SK-N-SH (cell line): ENCODE data around the gene STARD5. TPM values are rescaled to one million over a fixed set of nuclear protein-coding genes. Genes with fewer than 3 reads are reported as not detected.

ENCODE experiments used
- CTCF ChIA-PET: fragments of 300-600, 350-600 bp; formaldehyde crosslinking; extraction: SDS; loops from one replicate; lab custom pipeline; 2021; lab: Yijun Ruan, JAX
- POLR2A ChIA-PET: fragments of 350-600 bp; sonication (Branson Sonifier 250); formaldehyde crosslinking; extraction: SDS; loops from one replicate; lab custom pipeline; 2020; ENCODE audit warnings: antibody characterized with exemption, inconsistent platforms; lab: Yijun Ruan, JAX
- DNase-seq: peaks from one replicate; pipeline ENCODE4 v3.0.0; 2012
- H2AFZ ChIP-seq: fragments of 200-600 bp; sonication (generic); 2 replicates; pipeline ENCODE4 v1.8.1; 2016; ENCODE audit warnings: antibody characterized with exemption, mild to moderate bottlenecking, low read depth
- H3F3A ChIP-seq: fragments of 200-600 bp; sonication (generic); replicated peaks from 2 replicates; pipeline ENCODE3; 2016; ENCODE audit warnings: antibody characterized with exemption, mild to moderate bottlenecking; ENCODE audit not compliant: insufficient read depth
- H3K27ac ChIP-seq, 2 experiments: fragments of 200-500 bp in 1 of 2; fragments of 200-600 bp in 1 of 2; sonication (Bioruptor generic) in 1 of 2; sonication (generic), shearing (Covaris generic) in 1 of 2; 2 replicates each; pipeline versions ENCODE4 v1.5.1 to v1.6.1; 2014 to 2016; ENCODE audit warnings: low read depth in 2 of 2, inconsistent platforms in 1 of 2, low read length in 1 of 2, mild to moderate bottlenecking in 1 of 2, mixed read lengths in 1 of 2
- H3K27me3 ChIP-seq: fragments of 200-600 bp; sonication (generic), shearing (Covaris generic); 2 replicates; pipeline ENCODE4 v1.6.1; 2016; ENCODE audit warnings: mixed run types; ENCODE audit not compliant: insufficient read depth
- H3K36me3 ChIP-seq, 2 experiments: fragments of 200-500 bp in 1 of 2; fragments of 200-600 bp in 1 of 2; sonication (Bioruptor generic) in 1 of 2; sonication (generic) in 1 of 2; replicated peaks in 1 of 2; 2 replicates each; pipeline versions ENCODE3 to v1.5.1; 2014 to 2016; ENCODE audit warnings: low read length in 1 of 2, mild to moderate bottlenecking in 1 of 2; ENCODE audit not compliant: insufficient read depth in 2 of 2, control insufficient read depth in 1 of 2
- H3K4me1 ChIP-seq, 2 experiments: fragments of 200-500 bp in 1 of 2; fragments of 200-600 bp in 1 of 2; sonication (Bioruptor generic) in 1 of 2; sonication (generic), shearing (Covaris generic) in 1 of 2; 2 replicates each; pipeline versions ENCODE4 v1.5.1 to v1.6.1; 2014 to 2016; ENCODE audit warnings: low read depth in 1 of 2, low read length in 1 of 2, mixed run types in 1 of 2; ENCODE audit not compliant: insufficient read depth in 2 of 2, control insufficient read depth in 1 of 2
- H3K4me2 ChIP-seq: fragments of 200-600 bp; sonication (generic), shearing (Covaris generic); 2 replicates; pipeline ENCODE4 v1.6.1; 2017; ENCODE audit warnings: mixed run types
- H3K4me3 ChIP-seq, 2 experiments: fragments of 200-500 bp in 1 of 2; fragments of 200-600 bp in 1 of 2; sonication (Bioruptor generic) in 1 of 2; sonication (generic), shearing (Covaris generic) in 1 of 2; 2 replicates each; pipeline versions ENCODE4 v1.5.1 to v1.8.1; 2014 to 2016; ENCODE audit warnings: low read depth in 2 of 2, inconsistent platforms in 1 of 2, low read length in 1 of 2, mild to moderate bottlenecking in 1 of 2, mixed read lengths in 1 of 2, moderate library complexity in 1 of 2
- H3K79me2 ChIP-seq: fragments of 200-600 bp; sonication (generic); 2 replicates; pipeline ENCODE4 v1.8.1; 2017; ENCODE audit warnings: mild to moderate bottlenecking; ENCODE audit not compliant: insufficient read depth
- H3K9ac ChIP-seq: fragments of 200-600 bp; sonication (generic); 2 replicates; pipeline ENCODE4 v1.6.1; 2017; ENCODE audit warnings: mixed run types
- H3K9me2 ChIP-seq: fragments of 200-600 bp; sonication (generic); 2 replicates; pipeline ENCODE4 v1.6.1; 2017; ENCODE audit warnings: mixed run types
- H3K9me3 ChIP-seq: fragments of 200-600 bp; sonication (generic); 2 replicates; pipeline ENCODE4 v1.6.1; 2017; ENCODE audit warnings: mixed run types, mild to moderate bottlenecking, moderate library complexity
- H4K20me1 ChIP-seq: fragments of 200-600 bp; sonication (generic); 2 replicates; pipeline ENCODE4 v1.6.1; 2017; ENCODE audit warnings: mild to moderate bottlenecking, mixed run types; ENCODE audit not compliant: insufficient read depth
- CHD2 ChIP-seq: fragments of 150-350 bp; IDR thresholded peaks from 2 replicates; pipeline ENCODE4 v1.6.1; 2018; ENCODE audit warnings: low read length; ENCODE audit not compliant: partially characterized antibody
- FOSL2 ChIP-seq: IDR thresholded peaks from 2 replicates; pipeline ENCODE4 v1.4.0; 2012; ENCODE audit warnings: low read depth, mild to moderate bottlenecking, moderate library complexity, borderline replicate concordance
- FOXM1 ChIP-seq: IDR thresholded peaks from 2 replicates; pipeline ENCODE4 v1.4.0; 2012; ENCODE audit warnings: low read depth, mild to moderate bottlenecking
- GATA2 ChIP-seq: sonication (generic); formaldehyde crosslinking; IDR thresholded peaks from 2 replicates; pipeline ENCODE4 v1.5.0; 2020; ENCODE audit warnings: mild to moderate bottlenecking, missing genetic modification reagents
- MXI1 ChIP-seq: IDR thresholded peaks from 2 replicates; pipeline ENCODE4 v1.6.1; 2012; ENCODE audit warnings: mild to moderate bottlenecking, low read depth, low read length, improper control_type of control experiment
- NRF1 ChIP-seq: IDR thresholded peaks from 2 replicates; pipeline ENCODE4 v1.6.1; 2012; ENCODE audit warnings: low read depth, mild to moderate bottlenecking, low read length
- POLR2AphosphoS5 ChIP-seq: IDR thresholded peaks from 2 replicates; pipeline ENCODE4 v1.6.1; 2012; ENCODE audit warnings: low read depth, low read length
- RCOR1 ChIP-seq: fragments of 150-350 bp; IDR thresholded peaks from 2 replicates; pipeline ENCODE4 v1.6.1; 2017; ENCODE audit warnings: antibody characterized with exemption, low read length
- RXRA ChIP-seq: IDR thresholded peaks from 2 replicates; pipeline ENCODE4 v1.4.0; 2012; ENCODE audit warnings: low read depth, mild to moderate bottlenecking, borderline replicate concordance
- SIN3A ChIP-seq: IDR thresholded peaks from 2 replicates; pipeline ENCODE4 v1.6.1; 2012; ENCODE audit warnings: low read depth, mild to moderate bottlenecking, low read length, moderate library complexity, borderline replicate concordance
- WGBS: methylation state at CpG from one replicate; pipeline ENCODE4 v1.1.6; 2017; ENCODE audit warnings: low lambda C conversion rate; 5-methylcytosine and 5-hydroxymethylcytosine counted together
- polyA plus RNA-seq, 3 experiments: library from polyadenylated mRNA; depleted of rRNA; stranded (reverse); fragments of >200 nt; gene quantifications; 2 replicates each; pipeline ENCODE4 v1.2.3, GENCODE V29; 2012
- TF ChIP-seq, protein P1 (sequence below): IDR thresholded peaks from 2 replicates; pipeline ENCODE4; 2012
- TF ChIP-seq, protein P2 (sequence below): IDR thresholded peaks from 2 replicates; pipeline ENCODE4 v1.4.0; 2012; ENCODE audit warnings: low read depth, borderline replicate concordance
- TF ChIP-seq, protein P3 (sequence below): fragments of 150-350 bp; IDR thresholded peaks from 2 replicates; pipeline ENCODE4 v1.6.1; 2017; ENCODE audit warnings: antibody characterized with exemption, low read length, low read depth, borderline replicate concordance

The STARD5 gene
- polyA plus RNA-seq, 1 of the 3 experiments (the other 2 are of a cell fraction): 1.6 TPM

DNA sequence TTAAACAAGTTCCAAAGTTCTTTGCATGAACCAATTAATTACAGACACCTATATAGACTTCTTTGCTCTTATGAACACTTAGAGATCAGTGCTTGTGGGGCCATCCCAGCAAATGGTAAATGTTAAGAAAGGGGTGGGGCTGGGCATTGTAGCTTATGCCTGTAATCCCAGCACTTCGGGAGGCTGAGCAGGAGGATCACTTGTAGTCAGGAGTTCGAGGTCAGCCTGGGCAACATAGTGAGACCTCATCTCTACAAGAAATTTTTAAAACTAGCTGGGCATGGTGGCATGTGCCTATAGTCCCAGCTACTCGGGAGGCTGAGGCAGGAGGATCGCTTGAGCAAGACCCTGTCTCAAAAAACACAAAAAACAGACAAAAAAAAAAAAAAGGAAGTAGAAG, 19.4 kb upstream of the STARD5 start:
- Histone ChIP-seq H3K36me3 (no peaks in the 10 kb centered on the region), H3K4me1 (peaks cover 0 to 10% of the 10 kb centered on the region in 2 experiments; a peak in 2 of 4 replicates), H3K9me2 (no peaks in the 10 kb centered on the region), H3F3A (peaks cover 9% of the 10 kb centered on the region), H3K79me2 (no peaks in the 10 kb centered on the region), H2AFZ (no peak overlapping the region), H3K27me3 (peaks cover under 1% of the 10 kb centered on the region; the same call in 1 of the 2 replicates), H3K9ac (no peak overlapping the region), H4K20me1 (0 out of 2 replicates have a peak, but pooled peaks cover 7% of the 10 kb centered on the region), H3K4me3 (no peak overlapping the region), H3K9me3 (no peaks in the 10 kb centered on the region), H3K27ac (no peak overlapping the region), H3K4me2 (no peak overlapping the region)
- WGBS: 13% methylated on average over 4 of the region's 4 CpGs
- CTCF ChIA-PET: interaction anchor here (4.7 kb wide), 1 partner anchor 77 kb away, joined by 28 read pairs; no protein-coding TSS in a partner anchor
- POLR2A ChIA-PET: no interaction called here
- TF ChIP-seq MXI1: no peak
- TF ChIP-seq POLR2AphosphoS5: no peak
- TF ChIP-seq, protein P1, sequence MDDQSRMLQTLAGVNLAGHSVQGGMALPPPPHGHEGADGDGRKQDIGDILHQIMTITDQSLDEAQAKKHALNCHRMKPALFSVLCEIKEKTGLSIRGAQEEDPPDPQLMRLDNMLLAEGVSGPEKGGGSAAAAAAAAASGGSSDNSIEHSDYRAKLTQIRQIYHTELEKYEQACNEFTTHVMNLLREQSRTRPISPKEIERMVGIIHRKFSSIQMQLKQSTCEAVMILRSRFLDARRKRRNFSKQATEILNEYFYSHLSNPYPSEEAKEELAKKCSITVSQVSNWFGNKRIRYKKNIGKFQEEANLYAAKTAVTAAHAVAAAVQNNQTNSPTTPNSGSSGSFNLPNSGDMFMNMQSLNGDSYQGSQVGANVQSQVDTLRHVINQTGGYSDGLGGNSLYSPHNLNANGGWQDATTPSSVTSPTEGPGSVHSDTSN: no peak
- no peak for TF ChIP-seq CHD2
- TF ChIP-seq, protein P2, sequence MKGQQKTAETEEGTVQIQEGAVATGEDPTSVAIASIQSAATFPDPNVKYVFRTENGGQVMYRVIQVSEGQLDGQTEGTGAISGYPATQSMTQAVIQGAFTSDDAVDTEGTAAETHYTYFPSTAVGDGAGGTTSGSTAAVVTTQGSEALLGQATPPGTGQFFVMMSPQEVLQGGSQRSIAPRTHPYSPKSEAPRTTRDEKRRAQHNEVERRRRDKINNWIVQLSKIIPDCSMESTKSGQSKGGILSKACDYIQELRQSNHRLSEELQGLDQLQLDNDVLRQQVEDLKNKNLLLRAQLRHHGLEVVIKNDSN: no peak
- TF ChIP-seq, protein P3, sequence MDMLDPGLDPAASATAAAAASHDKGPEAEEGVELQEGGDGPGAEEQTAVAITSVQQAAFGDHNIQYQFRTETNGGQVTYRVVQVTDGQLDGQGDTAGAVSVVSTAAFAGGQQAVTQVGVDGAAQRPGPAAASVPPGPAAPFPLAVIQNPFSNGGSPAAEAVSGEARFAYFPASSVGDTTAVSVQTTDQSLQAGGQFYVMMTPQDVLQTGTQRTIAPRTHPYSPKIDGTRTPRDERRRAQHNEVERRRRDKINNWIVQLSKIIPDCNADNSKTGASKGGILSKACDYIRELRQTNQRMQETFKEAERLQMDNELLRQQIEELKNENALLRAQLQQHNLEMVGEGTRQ: no peak
- no peak for TF ChIP-seq FOXM1
- no peak for TF ChIP-seq NRF1
- no peak for DNase-seq

DNA sequence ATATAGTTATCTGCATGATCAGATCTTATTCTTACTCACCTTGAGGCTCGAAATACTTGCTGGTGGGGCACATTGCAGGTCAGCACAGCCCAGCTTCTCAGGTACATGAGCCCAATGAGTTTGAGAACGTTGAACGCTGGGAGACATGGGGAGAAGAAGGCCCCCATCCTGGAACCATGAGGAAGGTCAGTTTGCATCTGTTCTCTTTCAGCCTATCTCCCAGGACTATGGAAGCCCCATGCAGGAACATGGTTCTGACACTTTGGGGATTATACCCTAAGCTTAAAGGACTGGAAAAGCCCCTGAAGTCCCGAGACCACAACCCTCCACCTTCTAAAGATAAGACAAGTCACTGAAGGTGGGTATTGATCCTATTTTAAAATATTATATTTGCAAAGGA, 17.4 kb upstream of the STARD5 start:
- no peak overlapping the region for H3K4me2 ChIP-seq
- H2AFZ ChIP-seq: no peak overlapping the region
- no peak overlapping the region for H3K4me3 ChIP-seq
- peaks cover 12% of the 10 kb centered on the region for H3F3A ChIP-seq
- H3K9me2 ChIP-seq: no peaks in the 10 kb centered on the region
- no peak overlapping the region for H3K9ac ChIP-seq
- 0 out of 2 replicates have a peak, but pooled peaks cover 9% of the 10 kb centered on the region for H4K20me1 ChIP-seq
- no peak overlapping the region for H3K27ac ChIP-seq
- no peaks in the 10 kb centered on the region for H3K79me2 ChIP-seq
- H3K27me3 ChIP-seq: no peaks in the 10 kb centered on the region; the same call in 1 of the 2 replicates
- ChIA-PET POLR2A (no interaction called here), CTCF (interaction anchor here (1.5 to 4.7 kb wide), 3 partner anchors 11 to 75 kb away, joined by 3 to 28 read pairs (median 7); no protein-coding TSS in a partner anchor)
- 40% methylated on average over 4 of the region's 4 CpGs for WGBS
- peaks cover 0 to 12% of the 10 kb centered on the region in 2 experiments; a peak in 2 of 4 replicates for H3K4me1 ChIP-seq
- no peaks in the 10 kb centered on the region for H3K9me3 ChIP-seq
- no peaks in the 10 kb centered on the region for H3K36me3 ChIP-seq
- TF ChIP-seq RXRA (no peak), FOSL2 (no peak), SIN3A (no peak), FOXM1 (no peak), POLR2AphosphoS5 (no peak), GATA2 (CRISPR knock-in tag) (no peak), RCOR1 (no peak)
- TF ChIP-seq, protein P3: no peak
- TF ChIP-seq, protein P2: no peak
- no peak for DNase-seq
